ENCODE measurements around the gene INSR.
"Not testable (repeated sequence)": the region's sequence is repeated elsewhere in the genome, so short reads cannot be mapped to it uniquely, and the experiment has no call there.

Gene INSR

GRCh38 chr19:7188698-7189629 is 105.2 kb downstream of the INSR start:
- DNase-seq = no peak

- DNase-seq = no peak
These were observed 106.4 kb downstream of the INSR start for GRCh38 chr19:7187605-7188339.

GRCh38 chr19:7182489-7182888 is 111.7 kb downstream of the INSR start:
- no peak for DNase-seq

GRCh38 chr19:7179917-7180306 is 114.3 kb downstream of the INSR start:
- no peak for DNase-seq

- no peak for DNase-seq
These were observed 116.3 kb downstream of the INSR start for GRCh38 chr19:7177926-7178325.

GRCh38 chr19:7176792-7177191 is 117.4 kb downstream of the INSR start:
- DNase-seq = no peak

DNA sequence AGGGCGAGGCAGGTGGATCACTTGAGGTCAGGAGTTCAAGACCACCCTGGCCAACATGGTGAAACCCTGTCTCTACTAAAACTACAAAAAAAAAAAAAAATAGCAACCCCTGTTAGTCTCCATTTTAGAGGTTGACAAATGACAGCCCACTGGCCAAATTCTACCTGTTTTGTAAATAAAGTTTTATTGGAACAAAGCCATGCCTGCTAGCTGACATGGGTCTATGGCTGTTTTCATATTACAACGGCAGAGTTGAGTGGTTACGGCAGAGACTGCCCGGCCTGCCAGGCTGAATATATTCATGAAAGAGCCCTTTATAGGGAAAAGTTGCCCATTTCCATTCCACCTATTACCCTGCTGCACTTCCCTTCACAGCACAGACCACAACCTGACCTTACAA is 121.4 kb downstream of the INSR start:
- no peak for DNase-seq

GRCh38 chr19:7170983-7171382 is 123.2 kb downstream of the INSR start:
- no peak for DNase-seq

GRCh38 chr19:7168941-7169340 is 125.3 kb downstream of the INSR start:
- DNase-seq = no peak

DNA sequence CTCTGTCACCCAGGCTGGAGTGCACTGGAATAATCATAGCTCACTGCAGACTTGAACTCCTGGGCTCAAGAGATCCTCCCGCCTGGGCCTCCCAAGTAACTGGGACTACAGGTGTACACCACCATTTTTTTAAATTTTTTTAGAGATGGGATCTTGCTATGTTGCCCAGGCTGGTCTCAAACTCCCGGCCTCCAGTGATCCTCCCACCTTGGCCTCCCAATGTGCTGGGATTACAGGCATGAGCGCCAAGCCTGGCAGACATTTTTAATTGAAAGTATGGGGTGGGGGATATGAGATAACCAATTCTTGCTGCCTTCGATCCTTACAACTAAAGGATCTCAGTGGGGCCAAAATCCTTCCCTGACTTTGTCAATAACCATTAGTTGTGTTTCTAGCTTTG is 132.9 kb downstream of the INSR start:
- no peak for DNase-seq

GRCh38 chr19:7159105-7159933 is 134.9 kb downstream of the INSR start:
- no peak for DNase-seq

- no peak for DNase-seq
These were observed 141.2 kb downstream of the INSR start for GRCh38 chr19:7153022-7153421.

DNA sequence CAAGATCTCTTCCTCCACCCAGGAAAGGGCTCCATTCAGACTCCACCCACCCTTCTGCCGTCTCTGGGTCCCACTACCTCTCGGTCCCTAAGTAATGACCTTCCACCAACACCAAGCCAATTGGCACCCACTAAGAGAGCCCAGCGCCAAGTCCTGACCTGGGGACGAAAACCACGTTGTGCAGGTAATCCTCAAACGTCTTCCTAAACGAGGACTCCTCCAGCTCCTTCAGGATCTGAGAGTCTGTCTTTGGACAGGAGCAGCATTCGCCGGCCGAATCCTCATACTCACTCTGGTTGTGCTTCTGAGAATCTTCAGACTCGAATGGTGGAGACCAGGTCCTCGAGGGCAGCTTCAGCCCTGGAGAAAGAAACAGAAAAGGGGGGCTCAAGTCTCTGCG is 141.6 kb downstream of the INSR start:
- no peak for DNase-seq

GRCh38 chr19:7149956-7150705 is 144.1 kb downstream of the INSR start:
- no peak for DNase-seq

GRCh38 chr19:7147119-7147675 is 147.0 kb downstream of the INSR start:
- not testable (repeated sequence) for DNase-seq

GRCh38 chr19:7146086-7146485 is 148.1 kb downstream of the INSR start:
- DNase-seq = not testable (repeated sequence)

DNA sequence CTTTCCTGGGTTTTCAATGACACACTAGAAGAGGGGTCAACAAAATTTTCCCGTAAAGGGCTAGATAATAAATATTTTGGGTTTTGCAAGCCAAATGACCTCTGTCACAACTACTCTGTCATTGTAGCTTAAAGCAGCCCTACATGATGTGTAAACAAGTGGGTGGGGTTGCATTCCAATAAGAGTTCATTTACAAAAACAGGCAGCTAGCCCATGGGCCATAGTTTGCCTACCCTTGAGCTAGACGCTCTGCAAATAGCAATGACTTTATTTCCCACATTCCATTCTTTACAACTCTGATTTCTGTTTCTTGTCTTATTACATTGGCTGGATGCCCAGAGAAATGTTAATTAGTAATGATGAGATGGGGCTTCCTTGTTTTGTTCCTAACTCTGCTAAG is 148.7 kb downstream of the INSR start:
- no peak for DNase-seq

DNA sequence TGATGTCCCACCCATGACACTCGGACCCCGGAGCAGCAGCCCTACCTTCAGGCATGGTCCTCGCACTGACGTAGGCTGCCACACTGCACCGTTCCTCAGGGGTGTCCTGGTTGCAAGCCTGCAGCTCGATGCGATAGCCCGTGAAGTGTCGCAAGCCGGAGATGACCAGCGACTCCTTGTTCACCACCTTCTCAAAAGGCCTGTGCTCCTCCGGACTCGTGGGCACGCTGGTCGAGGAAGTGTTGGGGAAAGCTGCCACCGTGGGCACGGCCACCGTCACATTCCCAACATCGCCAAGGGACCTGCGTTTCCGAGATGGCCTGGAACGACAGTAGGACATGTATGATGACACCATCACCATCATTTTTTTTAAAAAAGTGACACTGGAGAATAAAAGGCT is 151.4 kb downstream of the INSR start:
- no peak for DNase-seq

DNA sequence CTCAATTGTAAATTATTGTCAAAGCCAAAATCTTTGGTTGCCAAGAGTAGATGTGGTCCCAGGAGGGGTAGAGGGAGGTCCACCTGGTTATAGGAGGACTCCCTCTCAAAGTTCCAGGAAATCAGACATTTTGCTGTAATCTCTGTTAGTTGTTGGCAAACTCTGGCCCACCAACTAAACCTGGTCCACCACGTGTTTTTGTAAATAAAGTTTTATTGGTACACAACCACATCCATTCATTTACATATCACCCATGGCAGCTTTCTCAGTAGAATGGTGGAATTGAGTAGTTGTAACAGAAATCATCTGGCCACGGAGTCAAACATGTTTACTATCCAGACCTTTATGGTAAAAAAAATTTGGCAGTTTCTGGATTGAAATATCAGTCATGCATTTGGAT is 154.1 kb downstream of the INSR start:
- no peak for DNase-seq

DNA sequence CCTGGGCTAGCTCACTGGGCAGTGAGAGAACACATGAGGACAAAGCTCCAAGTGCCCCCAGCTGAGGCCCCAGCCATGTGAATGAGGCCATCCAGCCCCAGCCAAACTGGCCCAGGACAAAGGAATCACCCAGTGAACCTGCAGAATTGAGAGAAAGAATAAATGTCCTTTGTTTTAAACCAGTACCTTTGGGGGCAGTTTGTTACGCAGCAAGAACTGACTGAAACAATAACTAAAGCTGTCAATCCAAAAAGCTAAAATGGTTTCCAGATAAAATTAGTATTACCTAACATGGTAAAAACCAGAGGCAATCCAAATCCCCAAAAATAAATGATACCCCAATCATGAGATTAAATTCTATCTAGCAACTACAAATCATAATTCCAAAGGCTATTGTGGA is 155.1 kb downstream of the INSR start:
- DNase-seq = no peak

GRCh38 chr19:7138402-7138801 is 155.8 kb downstream of the INSR start:
- DNase-seq = no peak

GRCh38 chr19:7137120-7137519 is 157.1 kb downstream of the INSR start:
- no peak for DNase-seq

All from activated CD4-positive, alpha-beta T cell treated with anti-CD3 and anti-CD28 coated beads, Interleukin-2, amount 50 U/mL, for 48 hours (primary cell).